HepG2 (cell line): ENCODE results near the gene PHEX. TPM values are rescaled to one million over a fixed set of nuclear protein-coding genes. Genes with fewer than 3 reads are reported as not detected.

Experiments used
- ATAC-seq: fragments of 200-7000 bp; cut with Tn5 transposase; 3 replicates; pipeline ENCODE4 v1.9.1; 2020; ENCODE audit warnings: mild to moderate bottlenecking, moderate library complexity
- BruUV-seq: library from RNA; stranded (reverse); fragments of 400-500 nt; replicated peaks from 2 replicates; lab custom pipeline; 2021; lab: Mats Ljungman, UMichigan
- CTCF ChIA-PET: fragments of 300-600 bp; formaldehyde crosslinking; extraction: SDS; loops from one replicate; lab custom pipeline; 2021; ENCODE audit warnings: low total read pairs, inconsistent platforms, low intra/inter-chr PET ratio; lab: Yijun Ruan, JAX
- POLR2A ChIA-PET: fragments of 350-600 bp; sonication (Branson Sonifier 250); formaldehyde crosslinking; loops from one replicate; lab custom pipeline; 2020; ENCODE audit warnings: antibody characterized with exemption, inconsistent platforms; lab: Yijun Ruan, JAX
- DNase-seq: peaks from one replicate; pipeline ENCODE4 v3.0.0-alpha.2; 2015; ENCODE audit warnings: low spot score
- FAIRE-seq: peaks from 3 replicates; lab custom pipeline; 2011; peaks lifted over from hg19 to GRCh38; lab: Jason Lieb, UNC
- H2AFZ ChIP-seq: one replicate; pipeline ENCODE4 v1.6.1; 2011; ENCODE audit warnings: low read length, inconsistent platforms
- H3K27ac ChIP-seq: fragments of 300-600 bp; 3 replicates; pipeline ENCODE4 v1.8.0; 2011; ENCODE audit warnings: mixed run types, mild to moderate bottlenecking, mixed read lengths, low read length, inconsistent platforms; ENCODE audit not compliant: insufficient read depth; ENCODE audit errors: extremely low read length
- H3K27me3 ChIP-seq, 2 experiments: fragments of 200-600 bp in 1 of 2; 2 replicates in 1 of 2; 3 replicates in 1 of 2; pipeline versions ENCODE4 v1.6.0 to v1.8.0; 2011; ENCODE audit warnings: low read length in 2 of 2, mild to moderate bottlenecking in 2 of 2, moderate library complexity in 2 of 2, inconsistent platforms in 1 of 2; ENCODE audit not compliant: insufficient read depth in 2 of 2, control insufficient read depth in 1 of 2
- H3K36me3 ChIP-seq, 2 experiments: fragments of 200-600 bp in 1 of 2; replicated peaks in 1 of 2; 2 replicates in 1 of 2; 3 replicates in 1 of 2; pipeline versions ENCODE4 v1.5.1 to v1.8.0; 2011; ENCODE audit warnings: low read length in 2 of 2, inconsistent platforms in 1 of 2; ENCODE audit not compliant: insufficient read depth in 2 of 2, control insufficient read depth in 1 of 2
- H3K4me1 ChIP-seq: 2 replicates; pipeline ENCODE4 v1.5.1; 2012; ENCODE audit warnings: low read length, inconsistent platforms; ENCODE audit not compliant: insufficient read depth
- H3K4me2 ChIP-seq: 2 replicates; pipeline ENCODE4 v1.6.0; 2011; ENCODE audit warnings: low read depth, low read length, inconsistent platforms
- H3K4me3 ChIP-seq, 3 experiments: fragments of 200-600 bp in 1 of 3; sonication (generic), shearing (Covaris generic) in 1 of 3; replicated peaks in 1 of 3; 2 replicates each; pipeline ENCODE4 v1.5.1; 2011 to 2016; ENCODE audit warnings: low read length in 3 of 3, inconsistent platforms in 2 of 3, low read depth in 2 of 3, mild to moderate bottlenecking in 2 of 3, control low read depth in 1 of 3, mixed read lengths in 1 of 3; ENCODE audit not compliant: insufficient read depth in 1 of 3
- H3K79me2 ChIP-seq: one replicate; pipeline ENCODE4 v1.6.1; 2011; ENCODE audit warnings: low read length, inconsistent platforms; ENCODE audit not compliant: insufficient read depth
- H3K9ac ChIP-seq: 2 replicates; pipeline ENCODE4 v1.6.0; 2011; ENCODE audit warnings: mild to moderate bottlenecking, low read depth, low read length, inconsistent platforms; ENCODE audit not compliant: insufficient read depth
- H3K9me3 ChIP-seq: 2 replicates; pipeline ENCODE4 v1.5.1; 2012; ENCODE audit warnings: mild to moderate bottlenecking, low read length
- H4K20me1 ChIP-seq: 2 replicates; pipeline ENCODE4 v1.6.0; 2011; ENCODE audit warnings: inconsistent platforms, mild to moderate bottlenecking, low read length, moderate library complexity; ENCODE audit not compliant: insufficient read depth
- ATF2 ChIP-seq: sonication (generic); formaldehyde crosslinking; IDR thresholded peaks from 2 replicates; pipeline ENCODE4 v1.4.0; 2020; ENCODE audit warnings: missing genetic modification reagents
- JUND ChIP-seq: sonication (generic); formaldehyde crosslinking; IDR thresholded peaks from 2 replicates; pipeline ENCODE4 v1.8.0; 2022; ENCODE audit warnings: mild to moderate bottlenecking, missing genetic modification reagents
- MED1 ChIP-seq: sonication (generic); formaldehyde crosslinking; IDR thresholded peaks from 2 replicates; pipeline ENCODE4 v1.4.0; 2020; ENCODE audit warnings: missing genetic modification reagents
- MTA1 ChIP-seq: sonication (generic); formaldehyde crosslinking; IDR thresholded peaks from 2 replicates; pipeline ENCODE4 v1.4.0; 2020; ENCODE audit warnings: missing genetic modification reagents, mild to moderate bottlenecking, borderline replicate concordance
- ZNF460 ChIP-seq: sonication (generic); formaldehyde crosslinking; IDR thresholded peaks from 2 replicates; pipeline ENCODE4 v1.5.1; 2020; ENCODE audit warnings: missing genetic modification reagents, mild to moderate bottlenecking, borderline replicate concordance
- ZNF580 ChIP-seq: IDR thresholded peaks from 2 replicates; pipeline ENCODE4 v1.6.1; 2016; ENCODE audit warnings: low read depth, borderline replicate concordance
- ZNF770 ChIP-seq: sonication (generic); formaldehyde crosslinking; IDR thresholded peaks from 2 replicates; pipeline ENCODE4 v1.5.0; 2020; ENCODE audit warnings: mild to moderate bottlenecking, missing genetic modification reagents
- WGBS: methylation state at CpG from one replicate; pipeline ENCODE4 v1.1.6; 2017; ENCODE audit warnings: low lambda C conversion rate; 5-methylcytosine and 5-hydroxymethylcytosine counted together
- in situ Hi-C: cut with HindIII; loops from 2 replicates; pipeline ENCODE4 v1.10.0; 2017; ENCODE audit warnings: low pct_unique_long_range_greater_than_20kb; ENCODE audit not compliant: extremely low pct_ligation_motif_present
- intact Hi-C: fragments of 100-400 bp; cut with micrococcal nuclease; formaldehyde crosslinking; loops from one replicate; pipeline ENCODE4 v1.10.0; 2022; ENCODE audit not compliant: unreplicated experiment
- polyA plus RNA-seq, 8 experiments: library from polyadenylated mRNA; depleted of rRNA in 3 of 8; stranded (reverse) in 7 of 8; unstranded in 1 of 8; fragments of >200 nt; fragmentation: Illumina TruSeq in 4 of 8; extraction: Trizol in 4 of 8; gene quantifications; 2 replicates each; pipeline versions ENCODE4 v1.2.1 to v1.2.3, GENCODE V29; 2011 to 2016; ENCODE audit warnings: low read depth in 4 of 8, missing spikeins in 1 of 8, mixed read lengths in 1 of 8; ENCODE audit not compliant: insufficient read depth in 1 of 8
- total RNA-seq, 5 experiments: library from RNA; depleted of rRNA; stranded (reverse); fragments of >200 nt; fragmentation: Illumina TruSeq; extraction: Trizol; gene quantifications; 2 replicates each; pipeline ENCODE4 v1.2.3, GENCODE V29; 2016; ENCODE audit warnings: low read depth in 1 of 5

The PHEX gene
- total and polyA plus RNA-seq, 2 of the 13 experiments (the other 11 are each of a cell fraction or from before 2014, with no cell fraction given): 0.01 to 0.27 TPM

GRCh38 chrX:22193851-22194659 lies 161.9 kb downstream of the PHEX start:
- in situ Hi-C loops: loop anchor here (25.0 kb wide), 1 partner anchor 207 kb away; no protein-coding TSS in a partner anchor
- CTCF ChIA-PET: no interaction called here

More at GRCh38 chrX:22193851-22194659, 161.9 kb downstream of the PHEX start:
- no peak overlapping the region for H3K4me3 ChIP-seq
- no peak for FAIRE-seq
- H3K36me3 ChIP-seq: no peaks in the 10 kb centered on the region
- no peak overlapping the region for H3K9ac ChIP-seq
- 58% methylated on average over 8 of the region's 8 CpGs for WGBS
- H3K79me2 ChIP-seq: no peaks in the 10 kb centered on the region
- no peak for ATAC-seq
- BruUV-seq: no TSS peak
- no peaks in the 10 kb centered on the region for H4K20me1 ChIP-seq
- intact Hi-C loops: no loop called here
- H2AFZ ChIP-seq: no peak overlapping the region
- DNase-seq: no peak
- no peak overlapping the region for H3K27ac ChIP-seq
- TF ChIP-seq ZNF460 (CRISPR knock-in tag) (no peak), ATF2 (no peak), MTA1 (CRISPR knock-in tag) (no peak), ZNF770 (no peak), JUND (CRISPR knock-in tag) (no peak), ZNF580 (CRISPR knock-in tag) (no peak), MED1 (CRISPR knock-in tag) (no peak)
- no peak overlapping the region for H3K4me2 ChIP-seq
- H3K27me3 ChIP-seq: no peaks in the 10 kb centered on the region
- no peaks in the 10 kb centered on the region for H3K9me3 ChIP-seq
- POLR2A ChIA-PET: no interaction called here
- no peaks in the 10 kb centered on the region for H3K4me1 ChIP-seq
